Naive thymus-derived CD8-positive, alpha-beta T cell (primary cell): ENCODE results near the gene NRCAM. TPM values are rescaled to one million over a fixed set of nuclear protein-coding genes. Genes with fewer than 3 reads are reported as not detected.
A peak's percentile ranks its signal among the peaks of the same experiment; 100 is the strongest.
"Not testable (repeated sequence)": the region's sequence is repeated elsewhere in the genome, so short reads cannot be mapped to it uniquely, and the experiment has no call there.

Source experiments
- ATAC-seq, 2 donors: fragments of 150-1000 bp; cut with Tn5 transposase in 1 of 2; sonication (Bioruptor Pico), chemical (Tn5 transposase) in 1 of 2; 1 replicate in 1 of 2; 2 replicates in 1 of 2; pipeline ENCODE4 v1.10.0; 2021; ENCODE audit warnings: mild to moderate bottlenecking in 2 of 2, moderate library complexity in 2 of 2
- POLR2A ChIA-PET: fragments of 350-600 bp; sonication (Branson Sonifier 250); formaldehyde crosslinking; loops from one replicate; lab custom pipeline; 2021; ENCODE audit warnings: antibody characterized with exemption; lab: Charles Lee
- DNase-seq, 10 donors: peaks; one replicate each; pipeline versions ENCODE4 v3.0.0 to v3.0.0-alpha.2; 2020 to 2022
- H3K27ac Mint-ChIP-seq, 10 donors: one replicate each; pipeline ENCODE4 v1.8.0; 2020 to 2022; ENCODE audit warnings: mild to moderate bottlenecking in 10 of 10, mixed read lengths in 10 of 10, moderate library complexity in 4 of 10, inconsistent platforms in 1 of 10
- H3K27me3 Mint-ChIP-seq, 5 donors: one replicate each; pipeline ENCODE4 v1.8.0; 2021 to 2022; ENCODE audit warnings: mixed read lengths in 5 of 5
- H3K36me3 Mint-ChIP-seq, 3 donors: one replicate each; pipeline ENCODE4 v1.8.0; 2020 to 2022; ENCODE audit warnings: mixed read lengths in 3 of 3, mild to moderate bottlenecking in 2 of 3, inconsistent platforms in 1 of 3
- H3K4me1 Mint-ChIP-seq, 4 donors: one replicate each; pipeline ENCODE4 v1.8.0; 2021 to 2022; ENCODE audit warnings: mixed read lengths in 4 of 4
- H3K4me3 Mint-ChIP-seq, 10 donors: one replicate each; pipeline ENCODE4 v1.8.0; 2020 to 2022; ENCODE audit warnings: mild to moderate bottlenecking in 10 of 10, mixed read lengths in 10 of 10, moderate library complexity in 6 of 10, inconsistent platforms in 1 of 10
- H3K9me3 Mint-ChIP-seq, 9 donors: one replicate each; pipeline ENCODE4 v1.8.0; 2020 to 2022; ENCODE audit warnings: mixed read lengths in 9 of 9, mild to moderate bottlenecking in 3 of 9, inconsistent platforms in 1 of 9, moderate library complexity in 1 of 9
- polyA plus RNA-seq, 3 donors: library from polyadenylated mRNA; unstranded; fragments of 300-500 nt; fragmentation: Illumina TruSeq; gene quantifications; one replicate each; pipeline ENCODE4 v1.2.3, GENCODE V29; 2021
- total RNA-seq, 8 experiments: library from RNA in 2 of 8; stranded (reverse) in 2 of 8; gene quantifications; one replicate each; pipeline ENCODE4 v1.2.3 and lab custom pipeline; 2021 to 2026

NRCAM gene
- total and polyA plus RNA-seq, 5 experiments from 2014 or later: 11.1 to 46.6 (median 18.2) TPM

DNA sequence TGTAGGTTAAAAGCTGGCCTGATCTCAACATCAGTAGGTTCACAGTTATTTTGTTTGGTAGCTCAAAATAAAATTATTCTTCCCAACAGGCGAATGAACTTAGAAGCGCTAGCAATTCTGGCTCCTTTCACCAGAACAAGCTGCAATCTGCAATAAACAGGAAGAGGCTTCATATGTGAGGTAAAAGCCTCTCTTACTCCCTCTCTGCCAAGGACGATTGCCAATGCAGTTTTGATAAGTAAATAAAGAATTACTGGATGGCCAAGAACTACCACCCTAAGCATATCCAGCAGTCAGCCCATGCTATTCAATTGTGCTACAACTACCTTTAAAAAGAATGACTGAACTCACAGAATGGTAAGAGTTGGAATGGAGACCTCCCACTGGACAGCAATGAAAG, 176.1 kb downstream of the NRCAM start:
- H3K27me3 Mint-ChIP-seq: peaks cover 0 to 1% (median 0%) of the 10 kb centered on the region in 5 donors
- peaks cover 10 to 33% (median 23%) of the 10 kb centered on the region in 4 donors for H3K4me1 Mint-ChIP-seq
- peaks cover 0 to 23% (median 5%) of the 10 kb centered on the region in 9 donors for H3K9me3 Mint-ChIP-seq
- no peak for ATAC-seq
- DNase-seq: no peak
- H3K27ac Mint-ChIP-seq: no peak overlapping the region
- H3K36me3 Mint-ChIP-seq: peaks cover 0 to 16% (median 12%) of the 10 kb centered on the region in 3 donors
- no peak overlapping the region for H3K4me3 Mint-ChIP-seq
- POLR2A ChIA-PET: no interaction called here

DNA sequence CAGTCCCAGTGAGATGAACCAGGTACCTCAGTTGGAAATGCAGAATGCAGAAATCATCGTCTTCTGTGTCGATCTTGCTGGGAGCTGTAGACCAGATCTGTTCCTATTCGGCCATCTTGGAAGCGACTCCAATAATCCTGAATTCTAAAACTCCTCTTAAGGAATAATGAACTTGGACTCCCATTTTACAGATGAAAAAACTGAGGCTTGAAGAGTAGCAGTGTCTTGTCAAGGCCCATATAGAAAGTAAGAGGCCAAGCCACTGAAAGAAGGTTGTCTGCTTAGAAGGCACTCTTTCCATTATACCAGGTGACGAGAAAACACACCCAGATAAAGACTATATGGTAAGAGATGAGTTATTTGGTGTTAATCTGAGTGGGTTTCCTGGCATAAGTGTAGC, 177.5 kb downstream of the NRCAM start:
- H3K4me1 Mint-ChIP-seq: peaks cover 2 to 19% (median 12%) of the 10 kb centered on the region in 4 donors
- peaks cover 0 to 1% (median 0%) of the 10 kb centered on the region in 5 donors for H3K27me3 Mint-ChIP-seq
- no peak for ATAC-seq
- DNase-seq: no peak
- peaks cover 0 to 23% (median 7%) of the 10 kb centered on the region in 9 donors for H3K9me3 Mint-ChIP-seq
- POLR2A ChIA-PET: no interaction called here
- H3K36me3 Mint-ChIP-seq: peaks cover 0 to 20% (median 12%) of the 10 kb centered on the region in 3 donors
- no peak overlapping the region for H3K27ac Mint-ChIP-seq
- H3K4me3 Mint-ChIP-seq: no peak overlapping the region

DNA sequence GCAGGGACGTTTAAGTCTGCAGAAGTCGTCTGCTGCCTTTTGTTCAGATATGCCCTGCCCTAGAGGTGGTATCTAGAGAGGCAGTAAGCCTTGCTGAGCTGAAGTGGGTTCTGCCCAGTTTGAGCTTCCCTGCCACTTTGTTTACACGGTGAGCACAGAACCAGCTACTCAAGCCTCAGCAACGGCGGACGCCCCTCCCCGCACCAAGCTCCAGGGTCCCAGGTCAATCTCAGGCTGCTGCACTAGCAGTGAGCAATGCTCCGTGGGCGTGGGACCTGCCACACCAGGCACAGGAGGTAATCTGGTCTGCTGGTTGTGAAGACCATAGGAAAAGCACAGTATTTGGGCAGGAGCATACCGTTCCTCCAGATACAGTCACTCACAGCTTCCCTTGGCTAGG, 178.0 kb downstream of the NRCAM start:
- H3K9me3 Mint-ChIP-seq: peaks cover 0 to 23% (median 7%) of the 10 kb centered on the region in 9 donors
- DNase-seq (no peak), ATAC-seq (no peak)
- H3K27me3 Mint-ChIP-seq: peaks cover 0 to 1% (median 0%) of the 10 kb centered on the region in 5 donors
- no peak overlapping the region for H3K27ac Mint-ChIP-seq
- POLR2A ChIA-PET: no interaction called here
- peaks cover 0 to 20% (median 12%) of the 10 kb centered on the region in 3 donors for H3K36me3 Mint-ChIP-seq
- peaks cover 2 to 15% (median 10%) of the 10 kb centered on the region in 4 donors for H3K4me1 Mint-ChIP-seq
- no peak overlapping the region for H3K4me3 Mint-ChIP-seq

- H3K9me3 Mint-ChIP-seq: peaks cover 0 to 23% (median 7%) of the 10 kb centered on the region in 9 donors
- peaks cover 11 to 22% (median 16%) of the 10 kb centered on the region in 4 donors for H3K4me1 Mint-ChIP-seq
- ATAC-seq, H3K4me3 Mint-ChIP-seq, POLR2A ChIA-PET, H3K27me3 Mint-ChIP-seq, DNase-seq: not testable (repeated sequence)
- H3K27ac Mint-ChIP-seq: peak overlapping the region in 1 of 10 donors; percentile 6
- peaks cover 0 to 18% (median 5%) of the 10 kb centered on the region in 3 donors for H3K36me3 Mint-ChIP-seq
Observed at GRCh38 chr7:108274447-108274846, 181.8 kb downstream of the NRCAM start.

DNA sequence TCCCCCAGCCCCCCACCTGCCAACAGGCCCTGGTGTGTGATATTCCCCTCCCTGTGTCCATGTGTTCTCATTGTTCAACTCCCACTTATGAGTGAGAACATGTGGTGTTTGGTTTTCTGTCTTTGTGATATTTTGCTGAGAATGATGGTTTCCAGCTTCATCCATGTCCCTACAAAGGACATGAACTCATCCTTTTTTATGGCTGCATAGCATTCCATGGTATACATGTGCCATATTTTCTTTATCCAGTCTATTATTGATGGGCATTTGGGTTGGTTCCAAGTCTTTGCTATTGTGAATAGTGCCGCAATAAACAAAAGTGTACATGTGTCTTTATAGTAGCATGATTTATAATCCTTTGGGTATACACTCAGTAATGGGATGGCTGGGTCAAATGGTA, 183.3 kb downstream of the NRCAM start:
- DNase-seq, H3K27ac Mint-ChIP-seq, H3K27me3 Mint-ChIP-seq, ATAC-seq, H3K4me3 Mint-ChIP-seq, POLR2A ChIA-PET: not testable (repeated sequence)
- Mint-ChIP-seq H3K4me1 (peaks cover 13 to 34% (median 27%) of the 10 kb centered on the region in 4 donors), H3K9me3 (peaks cover 0 to 23% (median 7%) of the 10 kb centered on the region in 9 donors), H3K36me3 (peaks cover 0 to 22% (median 2%) of the 10 kb centered on the region in 3 donors)

- Mint-ChIP-seq H3K4me1 (peaks cover 13 to 34% (median 25%) of the 10 kb centered on the region in 4 donors), H3K27me3 (no peaks in the 10 kb centered on the region), H3K9me3 (peaks cover 0 to 6% (median under 1%) of the 10 kb centered on the region in 9 donors), H3K36me3 (peaks cover 0 to 12% (median 2%) of the 10 kb centered on the region in 3 donors), H3K27ac (peak overlapping the region in 2 of 10 donors; percentile 1 to 21), H3K4me3 (peak overlapping the region in 2 of 10 donors; percentile 0 to 7)
- POLR2A ChIA-PET: no interaction called here
- ATAC-seq: peak in 1 of 2 donors; percentile 50
- DNase-seq: no peak
Observed at GRCh38 chr7:108270385-108271015, 185.7 kb downstream of the NRCAM start.

DNA sequence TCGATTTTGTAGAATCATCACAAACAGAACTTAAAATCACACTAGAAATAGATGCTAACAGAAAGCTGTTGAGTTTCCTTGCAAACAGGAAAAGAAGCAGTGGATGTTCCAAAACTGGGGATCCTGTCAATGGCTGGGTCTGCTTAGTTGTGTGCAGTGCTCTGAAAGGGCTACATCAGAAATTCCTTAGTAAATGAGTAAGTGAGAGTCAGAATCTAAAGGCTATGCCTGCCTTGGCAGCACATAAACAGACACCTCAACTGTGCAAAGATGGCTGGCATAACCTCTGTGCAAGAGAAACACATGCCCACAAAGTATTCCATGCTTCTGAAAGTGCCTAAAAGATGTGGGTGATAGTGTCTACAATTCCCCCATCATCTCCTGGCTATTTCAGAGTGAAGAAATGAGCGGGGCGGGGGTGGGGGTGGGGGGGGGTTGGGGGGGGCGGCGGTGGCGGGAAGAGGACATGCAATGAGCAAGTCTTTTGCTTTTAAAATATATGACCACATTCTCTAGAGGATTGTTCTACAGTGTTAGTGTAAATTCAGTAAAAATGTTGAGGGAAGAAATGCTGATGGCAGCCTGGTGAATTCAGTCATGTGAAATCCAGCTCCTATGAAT, 187.9 kb downstream of the NRCAM start:
- H3K4me1 Mint-ChIP-seq: peaks cover 10 to 34% (median 24%) of the 10 kb centered on the region in 4 donors
- H3K36me3 Mint-ChIP-seq: peaks cover 0 to 18% (median 5%) of the 10 kb centered on the region in 3 donors
- POLR2A ChIA-PET: no interaction called here

DNA sequence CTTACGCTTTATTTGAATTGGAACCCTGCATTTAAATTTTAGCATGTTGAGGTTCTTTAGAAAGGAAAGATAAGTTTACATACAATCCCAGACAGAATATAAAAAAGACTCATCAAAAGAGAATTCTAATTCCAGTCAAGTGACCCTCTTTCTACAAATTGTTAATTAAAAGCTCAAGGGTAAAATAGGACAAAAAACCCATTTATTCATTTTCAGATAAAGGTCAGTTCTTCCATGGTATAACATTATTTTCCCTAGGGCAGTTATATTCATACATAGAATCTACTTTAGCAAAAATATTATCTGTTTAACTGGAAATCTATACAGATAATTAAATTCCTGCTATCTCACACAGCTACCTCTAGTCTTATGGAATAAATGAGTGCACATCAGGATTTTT, 188.6 kb downstream of the NRCAM start:
- Mint-ChIP-seq H3K27me3 (no peaks in the 10 kb centered on the region), H3K27ac (no peak overlapping the region), H3K9me3 (peaks cover 0 to 3% (median 0%) of the 10 kb centered on the region in 9 donors), H3K36me3 (peaks cover 5 to 25% (median 7%) of the 10 kb centered on the region in 3 donors), H3K4me3 (no peak overlapping the region), H3K4me1 (peaks cover 10 to 34% (median 24%) of the 10 kb centered on the region in 4 donors)
- DNase-seq: no peak
- POLR2A ChIA-PET: no interaction called here
- ATAC-seq: no peak

More for the DNA sequence above, 187.9 kb downstream of the NRCAM start:
- Mint-ChIP-seq H3K4me3 (no peak overlapping the region), H3K9me3 (no peaks in the 10 kb centered on the region), H3K27ac (no peak overlapping the region), H3K27me3 (no peaks in the 10 kb centered on the region)
- ATAC-seq (no peak), DNase-seq (no peak)

DNA sequence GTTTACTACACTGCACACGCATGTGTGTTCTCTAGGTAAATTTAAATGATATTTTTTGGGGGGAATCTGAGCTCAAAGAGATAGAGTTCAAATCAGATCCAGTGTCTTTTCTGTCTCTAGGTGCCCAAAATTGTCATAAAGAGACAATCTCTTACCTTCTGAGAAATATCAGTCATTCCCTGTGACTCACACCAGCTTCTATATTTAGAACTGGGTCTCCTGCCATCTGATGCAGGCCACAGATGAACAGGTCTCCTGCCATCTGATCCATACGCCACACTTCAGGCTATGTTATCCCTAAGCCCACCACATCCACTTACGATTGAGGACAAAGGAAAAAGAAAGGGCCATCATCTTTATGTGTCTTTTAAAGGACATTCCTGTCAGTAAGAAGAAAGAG, 189.7 kb downstream of the NRCAM start:
- DNase-seq: no peak
- H3K9me3 Mint-ChIP-seq: peaks cover 0 to 5% (median 0%) of the 10 kb centered on the region in 9 donors
- peak overlapping the region in 1 of 10 donors; percentile 33 for H3K27ac Mint-ChIP-seq
- peaks cover 5 to 34% (median 12%) of the 10 kb centered on the region in 3 donors for H3K36me3 Mint-ChIP-seq
- POLR2A ChIA-PET: no interaction called here
- no peak overlapping the region for H3K4me3 Mint-ChIP-seq
- ATAC-seq: no peak
- H3K27me3 Mint-ChIP-seq: no peaks in the 10 kb centered on the region
- H3K4me1 Mint-ChIP-seq: peaks cover 10 to 27% (median 22%) of the 10 kb centered on the region in 4 donors

GRCh38 chr7:108266035-108266434, 190.2 kb downstream of the NRCAM start:
- ATAC-seq (no peak), DNase-seq (no peak)
- Mint-ChIP-seq H3K4me3 (no peak overlapping the region), H3K27me3 (no peaks in the 10 kb centered on the region), H3K9me3 (peaks cover 0 to 5% (median 0%) of the 10 kb centered on the region in 9 donors), H3K27ac (no peak overlapping the region), H3K4me1 (peaks cover 9 to 27% (median 19%) of the 10 kb centered on the region in 4 donors), H3K36me3 (peaks cover 5 to 36% (median 12%) of the 10 kb centered on the region in 3 donors)
- POLR2A ChIA-PET: no interaction called here

- Mint-ChIP-seq H3K36me3 (peaks cover 13 to 44% (median 18%) of the 10 kb centered on the region in 3 donors), H3K4me1 (peaks cover 2 to 20% (median 15%) of the 10 kb centered on the region in 4 donors), H3K4me3 (no peak overlapping the region), H3K27ac (no peak overlapping the region), H3K9me3 (peaks cover 0 to 14% (median 7%) of the 10 kb centered on the region in 9 donors), H3K27me3 (no peaks in the 10 kb centered on the region)
- POLR2A ChIA-PET: no interaction called here
- no peak for ATAC-seq
- DNase-seq: no peak
Observed at GRCh38 chr7:108265007-108265406, 191.2 kb downstream of the NRCAM start.

- POLR2A ChIA-PET: no interaction called here
- DNase-seq (no peak), ATAC-seq (no peak)
- Mint-ChIP-seq H3K4me1 (peaks cover 2 to 16% (median 6%) of the 10 kb centered on the region in 4 donors), H3K27me3 (no peaks in the 10 kb centered on the region), H3K9me3 (peaks cover 0 to 22% (median 11%) of the 10 kb centered on the region in 9 donors), H3K27ac (no peak overlapping the region), H3K4me3 (no peak overlapping the region), H3K36me3 (peaks cover 18 to 47% (median 25%) of the 10 kb centered on the region in 3 donors)
Observed at GRCh38 chr7:108263425-108263824, 192.8 kb downstream of the NRCAM start.
